ENCODE measurements around the gene IMP3. TPM values are rescaled to one million over a fixed set of nuclear protein-coding genes. Genes with fewer than 3 reads are reported as not detected.
"Not testable (repeated sequence)": the region's sequence is repeated elsewhere in the genome, so short reads cannot be mapped to it uniquely, and the experiment has no call there.

The IMP3 gene
- total RNA-seq, 2 donors from 2014 or later: 43.1 to 66.6 TPM

DNA sequence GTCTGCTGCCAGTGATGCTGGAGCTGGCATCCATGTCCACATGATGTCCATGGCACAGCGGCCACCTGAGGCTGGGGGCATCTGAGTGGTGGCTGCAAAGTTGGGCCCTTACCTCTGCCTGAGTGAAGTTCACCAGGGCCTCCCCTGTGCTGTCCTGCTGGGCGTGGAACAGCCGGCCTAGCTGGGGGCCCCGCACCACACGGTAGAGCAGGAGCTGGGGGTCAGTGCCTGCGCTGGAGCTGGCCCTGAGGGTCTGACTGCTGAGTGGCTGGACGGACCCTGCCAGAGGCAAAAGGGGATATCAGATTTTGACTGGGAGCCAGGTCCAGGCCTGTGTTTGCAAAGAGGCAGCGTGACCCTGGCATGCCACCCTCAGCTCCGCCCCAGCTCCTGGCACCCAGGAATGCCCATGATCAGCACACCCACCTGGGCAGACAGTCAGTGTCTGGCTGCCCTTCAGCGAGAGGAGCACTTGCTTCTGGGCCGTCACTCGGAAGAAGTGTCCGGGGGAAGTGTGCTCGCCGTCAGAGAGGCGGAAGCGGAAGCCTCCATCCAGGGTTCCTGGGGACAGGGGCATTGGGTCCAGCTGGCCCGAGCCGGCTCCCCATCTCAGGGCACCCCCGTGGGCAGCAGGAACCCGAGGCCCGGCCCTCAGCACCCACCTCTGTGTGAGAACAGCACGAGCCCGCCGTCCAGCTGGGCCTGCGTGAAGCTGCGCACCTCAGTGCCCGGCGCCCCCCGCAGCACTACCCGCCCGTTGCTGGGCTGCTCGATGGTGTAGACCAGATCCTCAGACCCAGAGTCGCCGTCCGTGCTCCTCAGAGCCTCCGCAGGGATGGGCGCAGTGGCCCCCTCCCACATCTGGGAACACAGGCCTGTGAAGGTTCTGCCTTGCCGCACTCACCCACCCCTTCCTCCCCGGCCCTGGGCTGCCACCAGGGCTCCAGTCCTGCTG is 42.4 kb upstream of the IMP3 start:
- no peaks in the 10 kb centered on the region for H3K36me3 ChIP-seq (replicated peaks in 1 of 2; ENCODE audit: insufficient read depth in 1 of 2, low read depth in 2 of 2)
- no peak overlapping the region for H3K4me3 ChIP-seq
- no peaks in the 10 kb centered on the region for H3K9me3 ChIP-seq
- peaks cover 14% of the 10 kb centered on the region for H3K4me1 ChIP-seq
- DNase-seq (peak in 2 of 4 donors; percentile 42 to 52), ATAC-seq (no peak)
- WGBS, 2 donors: 60 to 68% methylated on average over 13 to 36 of the region's 40 CpGs
- TF ChIP-seq, protein P1, sequence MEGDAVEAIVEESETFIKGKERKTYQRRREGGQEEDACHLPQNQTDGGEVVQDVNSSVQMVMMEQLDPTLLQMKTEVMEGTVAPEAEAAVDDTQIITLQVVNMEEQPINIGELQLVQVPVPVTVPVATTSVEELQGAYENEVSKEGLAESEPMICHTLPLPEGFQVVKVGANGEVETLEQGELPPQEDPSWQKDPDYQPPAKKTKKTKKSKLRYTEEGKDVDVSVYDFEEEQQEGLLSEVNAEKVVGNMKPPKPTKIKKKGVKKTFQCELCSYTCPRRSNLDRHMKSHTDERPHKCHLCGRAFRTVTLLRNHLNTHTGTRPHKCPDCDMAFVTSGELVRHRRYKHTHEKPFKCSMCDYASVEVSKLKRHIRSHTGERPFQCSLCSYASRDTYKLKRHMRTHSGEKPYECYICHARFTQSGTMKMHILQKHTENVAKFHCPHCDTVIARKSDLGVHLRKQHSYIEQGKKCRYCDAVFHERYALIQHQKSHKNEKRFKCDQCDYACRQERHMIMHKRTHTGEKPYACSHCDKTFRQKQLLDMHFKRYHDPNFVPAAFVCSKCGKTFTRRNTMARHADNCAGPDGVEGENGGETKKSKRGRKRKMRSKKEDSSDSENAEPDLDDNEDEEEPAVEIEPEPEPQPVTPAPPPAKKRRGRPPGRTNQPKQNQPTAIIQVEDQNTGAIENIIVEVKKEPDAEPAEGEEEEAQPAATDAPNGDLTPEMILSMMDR (IDR thresholded peaks at IDR 0.05): no peak
- TF ChIP-seq POLR2A (IDR thresholded peaks at IDR 0.05): no peak
- no peak overlapping the region for H3K27ac ChIP-seq
- H3K27me3 ChIP-seq: no peaks in the 10 kb centered on the region
- intact Hi-C loops (cut with DNase I): loop anchor here (10.0 kb wide), 1 partner anchor 318 kb away; the partner anchor contains the start of gene MAN2C1

DNA sequence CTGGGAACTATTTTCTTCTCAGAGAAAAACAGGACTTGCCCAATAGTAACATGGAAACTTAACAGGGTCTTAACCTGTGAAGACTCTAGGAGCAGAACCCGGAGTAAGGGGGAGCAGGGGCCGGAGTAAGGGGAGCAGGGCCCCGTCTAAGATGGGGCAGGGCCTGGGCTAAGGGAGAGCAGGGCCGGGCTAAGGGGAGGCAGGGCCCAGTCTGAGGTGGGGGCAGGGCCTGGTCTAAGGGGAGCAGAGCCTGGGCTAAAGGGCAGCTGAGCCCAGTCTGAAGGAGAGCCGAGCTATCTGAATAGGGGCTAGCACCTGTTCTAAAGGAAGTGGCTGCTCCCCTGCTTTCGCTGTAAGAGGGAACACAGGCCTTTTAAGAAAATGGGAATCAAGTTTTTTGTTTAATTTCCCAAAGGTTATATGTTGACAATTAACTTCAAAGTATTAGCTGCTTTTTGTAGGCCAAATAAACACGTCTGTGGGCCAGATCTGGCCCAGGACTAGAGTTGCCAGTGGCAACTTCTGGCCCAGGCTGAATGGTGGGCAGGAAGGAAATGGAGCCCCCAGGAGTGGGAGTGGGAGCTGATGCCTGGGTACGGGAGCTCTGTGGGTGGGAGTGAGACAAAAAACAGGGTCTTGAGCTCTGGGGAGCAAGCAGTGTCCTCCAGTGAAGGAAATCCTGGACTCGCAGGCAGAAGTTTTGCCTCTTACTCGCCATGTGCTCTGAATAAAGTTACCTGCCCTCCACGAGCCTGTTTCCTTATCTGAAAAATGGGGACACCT is 40.2 kb upstream of the IMP3 start:
- TF ChIP-seq, protein P1 (IDR thresholded peaks at IDR 0.05): no peak
- TF ChIP-seq POLR2A (IDR thresholded peaks at IDR 0.05): no peak
- H3K27me3 ChIP-seq: no peaks in the 10 kb centered on the region
- no peaks in the 10 kb centered on the region for H3K36me3 ChIP-seq (replicated peaks in 1 of 2; ENCODE audit: insufficient read depth in 1 of 2, low read depth in 2 of 2)
- intact Hi-C loops (cut with DNase I): loop anchor here (10.0 kb wide), 1 partner anchor 315 kb away; the partner anchor contains the start of gene MAN2C1
- no peak overlapping the region for H3K27ac ChIP-seq
- H3K9me3 ChIP-seq: no peaks in the 10 kb centered on the region
- ATAC-seq (no peak), DNase-seq (no peak)
- 67 to 71% methylated on average over 11 of the region's 11 CpGs for WGBS, 2 donors
- H3K4me1 ChIP-seq: peaks cover 14% of the 10 kb centered on the region
- H3K4me3 ChIP-seq: no peak overlapping the region

DNA sequence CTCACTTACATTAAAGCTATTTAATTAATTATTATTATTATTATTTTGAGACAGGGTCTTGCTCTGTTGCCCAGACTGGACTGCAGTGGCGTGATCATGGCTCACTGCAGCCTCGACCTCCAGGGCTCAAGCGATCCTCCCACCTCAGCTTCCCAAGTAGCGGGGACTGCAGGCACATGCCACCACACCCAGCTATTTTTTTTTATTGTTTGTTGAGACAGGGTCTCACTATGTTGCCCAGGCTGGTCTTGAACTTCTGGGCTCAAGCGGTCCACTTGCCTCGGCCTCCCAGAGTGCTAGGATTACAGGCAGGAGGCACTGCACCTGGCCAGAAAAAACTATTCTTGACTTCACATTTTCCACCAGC is 38.3 kb upstream of the IMP3 start:
- not testable (repeated sequence) for H3K36me3 ChIP-seq (replicated peaks in 1 of 2; ENCODE audit: insufficient read depth in 1 of 2, low read depth in 2 of 2)

DNA sequence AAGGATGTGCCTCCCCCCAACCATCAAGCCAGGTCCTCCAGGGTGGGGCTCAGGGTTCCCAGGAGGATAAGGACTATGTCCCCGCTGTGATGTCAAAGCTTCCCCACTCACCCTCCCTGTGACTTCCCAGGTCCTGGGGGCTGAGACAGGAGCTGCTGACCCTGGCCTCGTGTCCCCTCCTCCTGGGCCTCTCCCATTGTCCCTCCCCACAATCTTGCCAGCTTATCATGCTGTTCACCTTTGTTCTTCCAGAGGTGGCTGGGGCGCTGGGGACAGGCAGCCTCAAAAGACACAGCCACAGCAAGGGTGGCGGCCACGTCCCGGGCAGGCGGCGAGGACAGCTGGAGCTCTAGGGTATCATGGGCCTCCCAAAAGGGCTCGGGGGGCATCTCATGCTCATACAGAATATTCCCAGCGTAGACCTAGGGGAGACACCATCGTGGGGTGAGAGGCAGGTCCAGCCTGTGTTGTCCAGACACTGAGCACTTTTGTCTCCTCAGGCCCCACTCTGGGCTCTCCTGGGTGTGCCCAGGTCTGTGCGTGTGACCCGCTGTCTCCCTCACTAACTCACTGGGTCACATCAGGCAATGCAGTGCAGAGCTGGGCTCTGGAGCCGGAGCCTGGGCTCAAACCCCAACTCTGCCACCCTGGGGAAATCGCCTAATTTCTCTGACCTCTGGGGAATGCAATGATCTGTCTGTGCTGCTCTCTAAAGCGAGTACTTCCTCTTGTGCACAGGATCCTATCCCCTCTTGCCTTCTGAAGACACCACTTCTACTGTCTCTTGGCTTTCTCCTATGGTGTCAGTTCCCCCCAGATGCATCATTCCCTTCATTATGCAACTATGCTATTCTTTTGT is 37.7 kb upstream of the IMP3 start:
- Histone ChIP-seq H3K4me1 (peaks cover 18% of the 10 kb centered on the region), H3K27ac (no peak overlapping the region), H3K9me3 (no peaks in the 10 kb centered on the region), H3K27me3 (no peaks in the 10 kb centered on the region), H3K4me3 (no peak overlapping the region), H3K36me3 (replicated peaks in 1 of 2; ENCODE audit: insufficient read depth in 1 of 2, low read depth in 2 of 2) (no peaks in the 10 kb centered on the region)
- ATAC-seq (no peak), DNase-seq (no peak)
- 80 to 88% methylated on average over 13 to 15 of the region's 16 CpGs for WGBS, 2 donors
- TF ChIP-seq, protein P1 (IDR thresholded peaks at IDR 0.05): no peak
- no peak for TF ChIP-seq POLR2A (IDR thresholded peaks at IDR 0.05)
- intact Hi-C loops (cut with DNase I): no loop called here

More for the DNA sequence above, 38.3 kb upstream of the IMP3 start:
- H3K4me1 ChIP-seq: peaks cover 12% of the 10 kb centered on the region
- DNase-seq; H3K27ac ChIP-seq; H3K9me3 ChIP-seq; intact Hi-C loops (cut with DNase I); H3K4me3 ChIP-seq; ATAC-seq; H3K27me3 ChIP-seq: not testable (repeated sequence)
- 93% methylated on average over 6 of the region's 6 CpGs for WGBS, 2 donors
